Erythroblast (primary cell): ENCODE results near the gene KIF2C.

ENCODE experiments used
- DNase-seq, 2 experiments: peaks; one replicate each; lab custom pipeline; 2025; lab: John Stamatoyannopoulos, UW
- GATA1 ChIP-seq: IDR thresholded peaks from 2 replicates; pipeline ENCODE4 v1.6.1; 2011; ENCODE audit warnings: low read depth, mild to moderate bottlenecking, control low read depth, low read length, moderate library complexity
- POLR2A ChIP-seq: IDR thresholded peaks from 2 replicates; pipeline ENCODE4 v1.6.1; 2011; ENCODE audit warnings: mild to moderate bottlenecking, low read length

Gene KIF2C

GRCh38 chr1:44707959-44708831 is 31.4 kb upstream of the KIF2C start:
- no peak for TF ChIP-seq GATA1
- TF ChIP-seq POLR2A = no peak
- DNase-seq = peak; percentile 38 to 55

- TF ChIP-seq GATA1 (no peak), POLR2A (no peak)
- DNase-seq = no peak
Observed at GRCh38 chr1:44713321-44713781, 26.3 kb upstream of the KIF2C start.

GRCh38 chr1:44714532-44714931 is 25.1 kb upstream of the KIF2C start:
- TF ChIP-seq POLR2A (no peak), GATA1 (no peak)

GRCh38 chr1:44714944-44715571 is 24.6 kb upstream of the KIF2C start:
- TF ChIP-seq GATA1 (no peak), POLR2A (no peak)
- DNase-seq = peak; percentile 73 to 82

More at GRCh38 chr1:44714532-44714931, 25.1 kb upstream of the KIF2C start:
- no peak for DNase-seq

- no peak for TF ChIP-seq POLR2A
- no peak for TF ChIP-seq GATA1
- no peak for DNase-seq
Observed at GRCh38 chr1:44717156-44717555, 22.5 kb upstream of the KIF2C start.

- no peak for TF ChIP-seq GATA1
- TF ChIP-seq POLR2A = no peak
- no peak for DNase-seq
Observed at GRCh38 chr1:44717653-44718052, 22.0 kb upstream of the KIF2C start.

DNA sequence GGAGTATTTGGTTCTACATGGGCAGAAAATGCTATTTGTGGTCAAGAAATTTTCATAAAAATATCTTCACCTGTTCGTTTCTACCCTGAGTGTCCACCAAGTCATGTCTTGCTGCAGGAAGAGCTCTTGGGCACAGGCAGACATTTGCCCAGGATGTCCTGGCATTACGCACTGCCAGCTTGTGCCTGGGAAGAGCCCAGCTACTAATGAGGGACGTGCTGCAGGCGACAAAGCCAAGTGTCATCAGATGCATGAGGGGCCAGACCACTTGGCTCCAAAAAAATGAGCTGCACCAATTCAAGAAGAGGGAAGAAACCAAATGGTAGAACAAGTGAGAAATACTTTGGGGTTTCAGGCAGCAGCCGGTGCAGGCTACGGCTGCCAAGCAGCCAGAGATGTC is 21.5 kb upstream of the KIF2C start:
- TF ChIP-seq POLR2A (no peak), GATA1 (no peak)
- no peak for DNase-seq

GRCh38 chr1:44719318-44719717 is 20.3 kb upstream of the KIF2C start:
- TF ChIP-seq POLR2A (no peak), GATA1 (no peak)
- no peak for DNase-seq

DNA sequence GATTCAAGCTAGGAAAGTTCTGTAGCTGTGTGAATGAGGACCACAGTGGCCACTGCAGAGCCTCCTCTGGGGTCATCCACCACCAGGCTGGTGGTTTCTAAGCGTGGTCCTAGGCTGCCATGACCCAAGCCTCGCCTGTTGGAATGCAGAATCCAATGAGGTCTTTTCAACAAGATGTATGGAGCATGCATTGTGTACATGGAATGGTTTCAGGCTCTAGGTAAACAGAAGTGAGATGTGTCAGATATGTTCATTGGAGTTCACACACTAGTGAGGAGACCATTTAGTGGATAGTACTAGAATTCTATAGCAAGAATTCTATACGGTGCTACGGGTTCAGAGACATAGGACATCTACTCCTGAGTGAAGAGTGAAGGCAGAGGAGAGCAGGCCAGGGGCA is 19.4 kb upstream of the KIF2C start:
- no peak for TF ChIP-seq GATA1
- TF ChIP-seq POLR2A = no peak
- DNase-seq = no peak

DNA sequence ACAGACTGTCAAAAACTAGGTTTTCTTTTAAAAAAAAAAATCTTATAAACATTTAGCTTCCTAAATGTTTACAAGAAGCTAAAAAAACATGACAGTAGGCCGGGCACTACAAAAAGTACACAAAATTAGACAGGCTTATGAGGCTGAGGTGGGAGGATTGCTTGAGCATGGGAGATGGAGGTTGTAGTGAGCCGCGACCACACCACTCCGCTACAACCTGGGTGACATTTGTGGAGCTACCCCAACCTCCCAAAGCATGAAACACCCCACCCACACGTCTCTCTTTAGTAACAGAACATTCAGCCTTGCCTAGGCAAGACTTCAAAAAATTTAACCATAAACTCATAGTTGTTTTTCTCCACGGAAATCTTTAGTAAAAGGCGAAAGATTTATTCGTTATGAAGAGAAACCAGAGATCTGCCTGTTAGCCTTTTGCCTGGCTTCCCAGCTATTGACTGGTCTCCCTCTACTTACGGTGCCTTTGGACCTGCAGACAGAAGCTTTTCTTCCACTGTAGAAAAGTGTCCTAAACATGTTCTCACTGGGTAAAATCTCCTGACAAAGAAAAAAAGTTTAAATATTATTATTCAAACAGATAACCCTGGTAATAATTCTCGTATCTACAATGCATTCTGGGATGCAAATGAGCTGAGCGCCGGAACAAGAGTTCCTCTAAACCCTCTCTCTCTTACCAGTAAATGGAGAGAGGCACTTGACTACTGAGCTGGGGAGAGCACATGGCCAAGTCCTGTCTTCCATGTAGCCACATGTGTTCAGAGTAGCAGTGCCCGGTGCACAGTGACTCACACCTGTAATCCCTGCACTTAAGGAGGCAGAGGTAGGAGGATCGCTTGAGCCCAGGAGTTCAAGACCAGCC is 17.9 kb upstream of the KIF2C start:
- peak; percentile 71 to 93 for DNase-seq
- TF ChIP-seq POLR2A (peak; percentile 100), GATA1 (no peak)

GRCh38 chr1:44723064-44723463 is 16.6 kb upstream of the KIF2C start:
- no peak for DNase-seq
- TF ChIP-seq POLR2A = no peak
- TF ChIP-seq GATA1 = no peak

DNA sequence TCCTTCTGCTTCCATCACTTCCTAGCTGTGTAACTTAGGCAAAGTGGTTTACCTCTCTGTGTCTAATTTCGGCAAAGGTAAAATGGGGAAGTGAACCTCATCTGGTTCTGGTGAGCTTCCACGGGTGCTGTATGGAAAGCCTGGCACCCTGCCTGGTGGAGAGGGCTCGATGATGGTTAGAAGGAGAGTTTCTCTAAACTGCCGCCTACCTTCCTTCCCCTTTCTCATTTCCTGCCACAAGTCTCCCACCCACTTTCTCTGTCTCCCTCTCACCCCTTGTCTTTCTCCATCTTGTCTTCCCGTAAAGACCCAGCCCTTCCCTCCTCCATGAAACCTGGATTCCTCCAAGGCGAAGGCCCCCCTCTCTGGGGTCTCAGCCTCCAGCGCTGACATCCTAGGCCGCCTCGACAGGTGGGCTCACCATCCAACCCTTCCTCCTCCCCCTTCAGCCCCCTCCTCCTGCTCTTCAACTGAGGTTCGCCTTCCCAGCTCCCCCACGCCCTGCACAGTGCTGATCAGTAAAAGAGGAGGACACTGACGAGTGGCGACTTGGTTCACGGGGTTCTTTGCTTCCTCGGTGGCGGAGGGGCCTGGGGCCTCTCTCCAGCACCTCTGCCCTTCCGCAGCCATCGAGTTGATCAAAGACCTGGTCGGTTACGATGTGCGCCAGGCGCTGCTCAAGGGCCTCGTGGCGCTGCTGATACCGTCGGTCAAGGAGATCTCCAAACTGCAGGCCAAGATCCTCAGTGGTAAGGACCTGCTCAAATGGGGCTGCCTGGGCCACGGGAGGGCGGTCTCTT is 15.9 kb upstream of the KIF2C start:
- no peak for DNase-seq
- TF ChIP-seq GATA1 (no peak), POLR2A (no peak)
